EL (cell line): ENCODE measurements around the gene TRAM2.

Experiments
- DNase-seq: peaks from one replicate; pipeline ENCODE4 v3.0.0-alpha.2; 2016

TRAM2 gene

DNA sequence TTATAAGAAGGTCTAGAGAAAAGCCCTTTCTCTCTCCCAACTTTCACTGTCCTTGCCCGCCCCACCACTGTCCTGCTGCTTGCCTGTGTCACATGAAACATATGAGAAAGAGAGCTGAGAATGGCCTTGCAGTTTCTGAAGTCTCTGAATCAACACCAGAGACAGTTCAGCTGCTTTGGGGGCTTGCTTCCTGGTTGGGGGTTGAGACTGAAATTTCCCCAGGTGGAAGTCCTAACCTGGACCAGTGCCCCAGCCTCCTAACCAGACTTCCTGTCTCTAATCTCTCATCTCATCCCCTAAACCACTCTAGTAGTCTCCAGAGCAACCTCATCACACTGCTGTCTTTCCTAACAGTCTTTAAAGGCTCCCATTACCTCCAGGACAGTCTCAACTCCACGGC lies 10.7 kb downstream of the TRAM2 start:
- DNase-seq, result no peak

- DNase-seq, result no peak
Observed at GRCh38 chr6:52564856-52565255, 12.0 kb downstream of the TRAM2 start.

- no peak for DNase-seq
Observed at GRCh38 chr6:52562911-52563310, 13.9 kb downstream of the TRAM2 start.

DNA sequence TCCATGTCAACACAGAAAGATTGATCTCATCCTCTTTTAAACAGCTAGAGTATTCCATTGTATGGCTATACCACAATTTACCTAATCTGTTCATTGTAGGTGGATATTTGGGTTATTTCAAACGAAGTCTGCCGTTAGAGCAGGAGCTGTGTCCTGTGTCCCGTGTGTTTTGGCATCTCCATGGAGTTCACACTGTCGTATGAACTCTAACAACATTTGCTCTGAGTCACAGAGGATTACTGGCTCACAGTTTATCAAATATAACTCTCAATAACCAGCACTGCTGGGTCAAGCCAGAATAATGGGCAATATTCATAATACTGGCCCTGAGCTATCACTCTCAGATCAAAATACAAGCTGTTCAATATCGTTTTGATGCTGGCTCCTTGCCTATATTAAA lies 16.4 kb downstream of the TRAM2 start:
- DNase-seq, result no peak

DNA sequence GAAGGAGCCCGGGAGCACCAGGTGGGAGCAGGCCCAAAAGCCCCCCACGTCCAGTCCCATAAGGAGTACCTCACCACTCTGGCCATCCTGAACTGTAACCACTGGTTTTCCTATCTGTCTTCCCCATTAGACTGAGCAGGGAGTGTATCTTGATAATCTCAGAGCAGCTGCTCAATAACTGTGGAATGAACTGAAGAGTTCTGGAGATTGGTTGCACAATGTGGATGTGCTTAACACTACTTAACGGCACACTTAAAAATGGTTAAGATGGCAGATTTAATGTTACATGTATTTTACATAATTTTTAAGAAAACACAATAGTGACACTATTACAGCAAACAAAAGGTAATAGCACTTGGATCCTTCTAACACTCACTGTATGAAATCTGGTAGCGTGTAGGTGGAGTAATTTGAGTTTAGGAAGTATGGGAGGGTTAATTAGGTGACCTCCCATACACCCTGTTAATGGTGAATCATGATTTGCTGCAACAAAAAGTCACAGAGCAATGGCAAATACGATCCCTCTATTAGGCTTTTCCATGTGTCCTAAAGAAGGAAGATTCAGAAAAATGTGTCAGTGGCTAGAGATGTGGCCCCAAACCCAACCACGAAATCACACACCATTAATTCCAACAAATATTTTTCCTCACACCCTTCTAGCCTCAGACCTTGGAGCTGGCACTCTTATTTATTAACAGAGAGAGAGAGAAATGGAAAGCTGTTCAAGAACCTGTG lies 18.4 kb downstream of the TRAM2 start:
- DNase-seq, result no peak

DNA sequence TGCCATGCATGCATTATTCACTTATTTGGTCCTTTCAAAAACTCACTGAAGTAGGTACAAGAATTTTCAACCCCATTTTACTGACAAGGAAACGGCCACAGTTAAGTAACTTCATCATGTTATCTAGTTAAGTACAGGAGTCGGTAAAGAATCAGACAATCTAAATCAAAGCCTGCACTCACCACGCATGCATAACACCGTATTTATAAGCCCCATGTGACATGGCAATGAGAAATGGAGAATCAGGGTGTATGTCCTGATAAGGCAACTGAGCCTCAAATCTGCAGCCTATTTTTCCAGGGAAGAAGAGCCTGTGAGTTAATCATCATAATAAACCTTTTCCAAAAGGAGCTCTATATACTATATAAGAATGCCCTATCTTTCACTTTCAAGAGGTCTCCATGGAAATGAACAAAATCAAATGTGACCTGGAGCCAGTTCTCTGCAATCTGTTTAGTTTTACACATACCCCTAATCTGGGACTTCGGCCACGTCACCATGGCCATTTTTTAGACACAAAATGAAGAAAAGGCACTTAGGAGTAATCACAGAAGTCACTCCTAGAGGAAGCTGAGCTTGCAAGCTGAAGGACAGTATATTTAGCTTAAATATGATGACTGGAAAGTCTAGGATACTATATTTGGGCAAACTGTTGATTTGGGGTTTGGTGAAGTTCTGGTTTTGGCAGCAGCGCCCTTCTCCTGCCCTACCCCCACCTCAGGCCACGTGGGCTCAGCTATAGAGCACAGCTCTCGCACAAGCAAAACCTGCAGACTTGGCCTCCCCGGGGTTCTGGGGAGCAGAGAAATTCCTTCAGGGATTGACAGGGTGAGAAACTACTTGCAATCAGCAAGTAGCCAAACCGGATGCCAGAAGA lies 19.2 kb downstream of the TRAM2 start:
- DNase-seq, result no peak

- peak; percentile 62 for DNase-seq
Observed at GRCh38 chr6:52555518-52556233, 21.2 kb downstream of the TRAM2 start.

- DNase-seq, result no peak
Observed at GRCh38 chr6:52554684-52555280, 22.1 kb downstream of the TRAM2 start.

DNA sequence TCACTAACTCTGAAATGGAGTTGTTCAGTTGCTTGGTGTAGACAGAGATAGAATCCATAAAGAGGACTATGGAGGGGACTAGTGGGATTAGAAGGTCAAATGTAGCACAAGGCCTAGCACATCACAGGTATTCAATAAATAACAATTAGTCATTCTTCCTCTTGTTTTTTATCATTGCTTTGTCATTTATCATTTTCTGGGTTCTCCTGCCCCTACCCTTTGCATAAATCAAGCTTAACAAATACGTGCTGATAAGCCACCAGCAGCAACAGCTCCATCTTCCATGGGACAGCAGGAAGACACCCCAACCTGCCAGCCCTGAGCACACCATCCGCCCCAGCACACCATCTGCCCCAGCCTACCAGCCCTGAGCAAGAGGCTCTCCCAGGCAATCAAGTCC lies 23.1 kb downstream of the TRAM2 start:
- no peak for DNase-seq

- no peak for DNase-seq
Observed at GRCh38 chr6:52553158-52553557, 23.7 kb downstream of the TRAM2 start.

- DNase-seq, result peak; percentile 23
Observed at GRCh38 chr6:52552278-52552643, 24.6 kb downstream of the TRAM2 start.

GRCh38 chr6:52551483-52552277 lies 25.2 kb downstream of the TRAM2 start:
- peak; percentile 94 for DNase-seq

DNA sequence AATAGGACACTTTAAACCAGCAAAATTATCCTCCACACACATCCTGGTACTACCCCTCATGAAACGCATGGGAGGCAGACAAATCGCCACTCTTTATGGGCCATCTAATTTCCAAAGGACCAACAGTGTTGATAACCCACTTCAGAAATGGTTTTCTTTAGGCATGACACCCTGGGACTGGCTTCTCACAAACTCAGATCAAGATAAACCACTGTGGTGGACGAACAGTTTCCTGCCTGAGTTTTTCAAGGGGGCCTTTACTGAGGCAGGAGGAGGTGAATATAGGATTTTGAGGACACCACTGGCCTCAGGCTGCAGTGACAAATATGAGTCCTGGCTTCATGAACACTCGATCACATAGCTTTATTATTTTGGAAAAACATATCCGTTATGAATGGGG lies 26.0 kb downstream of the TRAM2 start:
- DNase-seq, result no peak

DNA sequence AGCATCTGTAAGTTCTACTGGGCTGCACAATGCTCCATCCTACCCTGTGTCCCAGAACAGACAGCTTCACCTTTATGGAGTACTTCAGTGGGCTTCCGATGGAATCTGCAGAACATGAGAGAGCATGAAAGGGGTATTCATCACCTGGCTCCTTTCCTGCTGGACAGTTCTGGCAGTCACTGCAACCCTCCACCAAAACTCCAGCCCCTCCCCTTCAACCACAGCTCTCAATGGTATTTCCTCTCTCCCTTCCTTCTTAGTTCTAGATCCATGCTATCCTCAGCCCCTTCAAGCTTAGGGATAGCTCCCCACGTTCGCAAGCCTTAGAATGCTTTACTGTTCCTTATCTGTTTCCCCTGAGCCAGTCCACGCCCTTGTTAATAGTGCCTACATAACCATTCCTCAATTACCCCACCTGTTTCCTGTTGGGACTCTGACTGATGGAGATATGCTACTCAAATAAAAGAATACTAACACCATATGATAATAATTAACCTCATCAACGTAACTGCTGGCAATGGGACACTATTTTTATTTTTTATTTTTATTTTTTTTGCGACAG lies 26.8 kb downstream of the TRAM2 start:
- DNase-seq, result no peak

- no peak for DNase-seq
Observed at GRCh38 chr6:52549428-52549827, 27.4 kb downstream of the TRAM2 start.

GRCh38 chr6:52548999-52549398 lies 27.9 kb downstream of the TRAM2 start:
- no peak for DNase-seq

- DNase-seq, result no peak
Observed at GRCh38 chr6:52548353-52548713, 28.5 kb downstream of the TRAM2 start.

DNA sequence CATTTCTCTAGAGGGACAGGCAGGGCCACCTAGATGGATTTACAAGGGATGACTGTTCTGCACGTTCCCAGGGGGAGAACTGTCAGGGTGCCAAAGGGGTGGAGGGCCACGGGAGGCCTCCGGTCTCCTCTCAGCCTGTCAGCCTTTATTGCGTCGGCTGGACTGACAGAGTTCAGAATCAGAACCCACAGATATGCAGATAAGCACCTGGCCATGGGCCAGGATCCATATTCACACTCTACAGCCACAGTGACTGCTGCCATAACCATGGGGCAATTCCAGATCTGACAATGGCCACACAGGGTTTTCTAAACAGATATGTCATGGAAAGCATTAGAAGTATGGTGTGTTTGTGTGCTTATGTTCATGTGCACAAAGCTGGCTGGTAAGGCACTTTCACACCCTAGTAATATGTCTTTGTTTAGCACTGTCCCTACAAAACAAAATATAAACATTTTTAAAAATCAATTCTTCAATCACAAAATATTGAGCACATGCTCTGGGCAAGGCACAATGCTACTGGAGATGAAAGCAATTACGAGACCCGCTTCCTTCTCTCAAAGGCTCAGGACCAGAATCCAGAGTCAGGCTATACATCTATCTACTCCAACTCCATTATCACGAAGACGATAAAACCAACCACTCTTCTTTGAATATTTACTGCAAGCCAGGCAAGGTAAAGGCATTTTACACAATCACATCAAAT lies 29.1 kb downstream of the TRAM2 start:
- DNase-seq, result peak; percentile 88

DNA sequence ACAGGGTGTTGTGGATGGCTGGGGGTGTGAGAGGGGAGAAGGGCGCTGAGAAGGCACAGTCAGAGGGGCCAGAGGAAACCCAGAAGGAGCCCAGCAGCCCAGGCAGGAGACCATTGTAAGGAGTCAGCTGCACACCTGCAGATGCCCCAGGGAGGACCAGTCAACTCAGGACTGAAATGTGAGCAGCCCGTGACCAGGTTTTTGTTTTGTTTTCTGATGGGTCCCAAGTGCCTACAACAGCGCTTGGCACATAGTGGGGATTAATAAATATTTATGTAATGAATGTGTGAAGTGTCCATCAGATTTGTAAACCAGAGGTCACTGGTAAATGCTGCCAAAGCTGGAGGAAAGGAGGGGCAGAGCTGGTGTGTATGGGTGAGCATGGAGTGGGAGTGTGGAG lies 30.2 kb downstream of the TRAM2 start:
- DNase-seq, result no peak

DNA sequence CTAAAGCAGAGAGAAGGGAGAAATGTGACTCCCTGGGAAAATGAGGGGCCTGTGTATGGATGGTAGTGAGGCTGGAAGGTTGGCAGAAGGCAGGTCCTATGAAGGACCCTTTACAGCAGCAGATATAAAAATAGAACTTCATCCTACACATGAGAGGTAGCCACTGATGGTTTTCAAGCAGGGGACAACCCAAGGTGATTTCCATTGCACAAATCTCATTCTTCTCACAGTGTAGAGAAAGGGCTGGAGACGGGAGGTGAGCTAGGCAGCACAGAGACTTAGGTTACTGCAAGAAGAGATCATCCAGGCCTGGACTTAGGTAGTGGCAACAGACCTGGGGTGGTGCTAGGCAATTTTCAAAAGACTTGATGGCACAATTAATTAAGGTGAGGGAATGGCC lies 30.7 kb downstream of the TRAM2 start:
- DNase-seq, result no peak

GRCh38 chr6:52545406-52546119 lies 31.3 kb downstream of the TRAM2 start:
- no peak for DNase-seq
